Neural progenitor cell (in vitro differentiated cells): ENCODE measurements around the gene DDX51. TPM values are rescaled to one million over a fixed set of nuclear protein-coding genes. Genes with fewer than 3 reads are reported as not detected.
"Not testable (repeated sequence)": the region's sequence is repeated elsewhere in the genome, so short reads cannot be mapped to it uniquely, and the experiment has no call there.

ENCODE experiments used
- DNase-seq: peaks from one replicate; pipeline ENCODE4 v3.0.0-alpha.2; 2016; ENCODE audit warnings: low spot score
- H2AFZ ChIP-seq: fragments of 200-600 bp; sonication (generic); replicated peaks from 2 replicates; pipeline ENCODE4 v1.6.1; 2016; ENCODE audit warnings: antibody characterized with exemption
- H3F3A ChIP-seq: fragments of 200-600 bp; sonication (generic); 2 replicates; pipeline ENCODE4 v1.6.1; 2016; ENCODE audit warnings: antibody characterized with exemption, low read depth
- H3K27ac ChIP-seq: fragments of 200-600 bp; sonication (generic); 2 replicates; pipeline ENCODE4 v1.5.1; 2016; ENCODE audit warnings: mild to moderate bottlenecking
- H3K27me3 ChIP-seq: fragments of 200-600 bp; sonication (generic); 2 replicates; pipeline ENCODE4 v1.6.1; 2016; ENCODE audit warnings: mild to moderate bottlenecking, moderate library complexity
- H3K36me3 ChIP-seq: fragments of 200-600 bp; sonication (generic); 2 replicates; pipeline ENCODE4 v1.5.1; 2016
- H3K4me1 ChIP-seq: fragments of 200-600 bp; sonication (generic); 2 replicates; pipeline ENCODE4 v1.6.1; 2016; ENCODE audit warnings: mixed run types
- H3K4me2 ChIP-seq: fragments of 200-600 bp; sonication (generic); 2 replicates; pipeline ENCODE4 v1.6.1; 2016
- H3K4me3 ChIP-seq: fragments of 200-600 bp; sonication (generic); 2 replicates; pipeline ENCODE4 v1.5.1; 2016
- H3K79me2 ChIP-seq: fragments of 200-600 bp; sonication (generic); 2 replicates; pipeline ENCODE4 v1.6.1; 2016; ENCODE audit warnings: low read depth
- H3K9ac ChIP-seq: fragments of 200-600 bp; sonication (generic); 2 replicates; pipeline ENCODE4 v1.6.1; 2016
- H3K9me3 ChIP-seq: fragments of 200-600 bp; sonication (generic); 2 replicates; pipeline ENCODE4 v1.5.1; 2016; ENCODE audit warnings: low read depth
- H4K20me1 ChIP-seq: fragments of 200-600 bp; sonication (generic); 2 replicates; pipeline ENCODE4 v1.6.1; 2016; ENCODE audit warnings: low read depth
- H3K27ac Mint-ChIP-seq: 3 replicates; pipeline ENCODE4 v1.8.0; 2021; ENCODE audit warnings: mixed read lengths
- H3K27me3 Mint-ChIP-seq: 2 replicates; pipeline ENCODE4 v1.8.0; 2022; ENCODE audit warnings: low read depth, mild to moderate bottlenecking, inconsistent platforms, moderate library complexity, mixed read lengths; ENCODE audit not compliant: insufficient read depth
- H3K36me3 Mint-ChIP-seq: 3 replicates; pipeline ENCODE4 v1.8.0; 2021; ENCODE audit warnings: mixed read lengths
- H3K4me1 Mint-ChIP-seq: 3 replicates; pipeline ENCODE4 v1.8.0; 2021; ENCODE audit warnings: mixed read lengths
- H3K4me3 Mint-ChIP-seq: 3 replicates; pipeline ENCODE4 v1.8.0; 2021; ENCODE audit warnings: mild to moderate bottlenecking, moderate library complexity, mixed read lengths
- H3K9me3 Mint-ChIP-seq: 3 replicates; pipeline ENCODE4 v1.8.0; 2020; ENCODE audit warnings: mixed read lengths
- CTCF ChIP-seq: fragments of 200-600 bp; sonication (generic); IDR thresholded peaks from 2 replicates; pipeline ENCODE4 v1.5.1; 2017; ENCODE audit warnings: antibody characterized with exemption, mild to moderate bottlenecking
- EZH2 ChIP-seq: fragments of 200-600 bp; sonication (generic); IDR thresholded peaks from 2 replicates; pipeline ENCODE4 v1.6.1; 2017; ENCODE audit warnings: antibody characterized with exemption, mild to moderate bottlenecking, moderate library complexity
- EZH2phosphoT487 ChIP-seq: fragments of 200-600 bp; sonication (generic); IDR thresholded peaks from 2 replicates; pipeline ENCODE4 v1.6.1; 2017; ENCODE audit warnings: antibody characterized with exemption
- total RNA-seq: library from RNA; depleted of rRNA; stranded (reverse); fragments of >200 nt; gene quantifications from 2 replicates; pipeline ENCODE4 v1.2.3, GENCODE V29; 2015; ENCODE audit warnings: low replicate concordance

DDX51 gene
- total RNA-seq, 1 donor from 2014 or later: 8.5 TPM

- no peak overlapping the region for H3K4me3 ChIP-seq
- H3K27ac ChIP-seq: no peak overlapping the region
- no peak for DNase-seq
- peaks cover 14% of the 10 kb centered on the region for H3K36me3 Mint-ChIP-seq
- H3K27me3 Mint-ChIP-seq: peaks cover 5% of the 10 kb centered on the region
- H3K4me2 ChIP-seq: no peak overlapping the region
- TF ChIP-seq CTCF (no peak), EZH2phosphoT487 (no peak), EZH2 (no peak)
- H2AFZ ChIP-seq: no peak overlapping the region
- no peaks in the 10 kb centered on the region for H3K9me3 ChIP-seq
- peaks cover 14% of the 10 kb centered on the region for H4K20me1 ChIP-seq
- H3K9me3 Mint-ChIP-seq: no peaks in the 10 kb centered on the region
- no peaks in the 10 kb centered on the region for H3K36me3 ChIP-seq
- no peak overlapping the region for H3K27ac Mint-ChIP-seq
- H3K4me1 ChIP-seq: peaks cover 5% of the 10 kb centered on the region
- H3K27me3 ChIP-seq: no peaks in the 10 kb centered on the region
- peaks cover 6% of the 10 kb centered on the region for H3K4me1 Mint-ChIP-seq
- no peak overlapping the region for H3K9ac ChIP-seq
- H3K79me2 ChIP-seq: peaks cover 11% of the 10 kb centered on the region
- H3F3A ChIP-seq: peaks cover 12% of the 10 kb centered on the region
- H3K4me3 Mint-ChIP-seq: no peak overlapping the region
Measured at GRCh38 chr12:132138941-132139871, 4.9 kb downstream of the DDX51 start.

GRCh38 chr12:132137483-132138125, 6.5 kb downstream of the DDX51 start:
- H3K36me3 ChIP-seq: no peaks in the 10 kb centered on the region
- peaks cover 6% of the 10 kb centered on the region for H4K20me1 ChIP-seq

GRCh38 chr12:132136226-132136625, 7.9 kb downstream of the DDX51 start:
- Mint-ChIP-seq H3K36me3 (peaks cover 12% of the 10 kb centered on the region), H3K4me3 (peak overlapping the region; percentile 6)
- not testable (repeated sequence) for H2AFZ ChIP-seq, H3K27me3 Mint-ChIP-seq, H3K9me3 ChIP-seq, DNase-seq, H3K36me3 ChIP-seq, H3K4me1 Mint-ChIP-seq, H3K27ac ChIP-seq, H4K20me1 ChIP-seq, H3K27ac Mint-ChIP-seq, H3K79me2 ChIP-seq, H3K9ac ChIP-seq, H3K4me2 ChIP-seq, H3K27me3 ChIP-seq, H3K4me1 ChIP-seq, H3K9me3 Mint-ChIP-seq, H3K4me3 ChIP-seq
- H3F3A ChIP-seq: peaks cover 17% of the 10 kb centered on the region

More at GRCh38 chr12:132137483-132138125, 6.5 kb downstream of the DDX51 start:
- H3K4me1 Mint-ChIP-seq: peaks cover 2% of the 10 kb centered on the region
- H3K9me3 ChIP-seq: no peaks in the 10 kb centered on the region
- no peak overlapping the region for H3K27ac ChIP-seq
- H3K27me3 ChIP-seq: no peaks in the 10 kb centered on the region
- H3K27me3 Mint-ChIP-seq: peaks cover 9% of the 10 kb centered on the region
- H3K27ac Mint-ChIP-seq: no peak overlapping the region
- H3F3A ChIP-seq: peaks cover 17% of the 10 kb centered on the region
- no peak overlapping the region for H3K4me2 ChIP-seq
- H3K9me3 Mint-ChIP-seq: no peaks in the 10 kb centered on the region
- H2AFZ ChIP-seq: no peak overlapping the region
- no peaks in the 10 kb centered on the region for H3K4me1 ChIP-seq
- peaks cover 12% of the 10 kb centered on the region for H3K36me3 Mint-ChIP-seq
- TF ChIP-seq EZH2phosphoT487 (no peak), EZH2 (no peak), CTCF (no peak)
- no peaks in the 10 kb centered on the region for H3K79me2 ChIP-seq
- no peak overlapping the region for H3K9ac ChIP-seq
- no peak overlapping the region for H3K4me3 Mint-ChIP-seq
- H3K4me3 ChIP-seq: no peak overlapping the region
- no peak for DNase-seq

GRCh38 chr12:132134653-132135183, 9.4 kb downstream of the DDX51 start:
- not testable (repeated sequence) for H3K9me3 ChIP-seq, DNase-seq, H3K4me1 Mint-ChIP-seq, H3K27me3 ChIP-seq, H3K4me1 ChIP-seq, H3K4me3 Mint-ChIP-seq, H3K4me2 ChIP-seq, H3K9me3 Mint-ChIP-seq, H3K36me3 ChIP-seq, H3K27ac ChIP-seq, H3K9ac ChIP-seq, H4K20me1 ChIP-seq, H3K79me2 ChIP-seq, H3K27me3 Mint-ChIP-seq, H2AFZ ChIP-seq, H3K4me3 ChIP-seq, H3K27ac Mint-ChIP-seq
- peaks cover 17% of the 10 kb centered on the region for H3F3A ChIP-seq
- H3K36me3 Mint-ChIP-seq: peaks cover 11% of the 10 kb centered on the region
